SK-N-MC (cell line): ENCODE measurements around the gene CELA3B.
"Not testable (repeated sequence)": the region's sequence is repeated elsewhere in the genome, so short reads cannot be mapped to it uniquely, and the experiment has no call there.

ENCODE experiments used
- EZH2 ChIP-seq: fragments of 200-600 bp; sonication (generic); IDR thresholded peaks from one replicate; pipeline ENCODE4 v1.6.1; 2017; ENCODE audit warnings: antibody characterized with exemption
- FOXP2 ChIP-seq: optimal IDR thresholded peaks from 2 replicates; pipeline ENCODE3; 2011; ENCODE audit warnings: mild to moderate bottlenecking, moderate library complexity; ENCODE audit not compliant: insufficient read depth; ENCODE audit errors: extremely low read length, control extremely low read depth
- POLR2AphosphoS5 ChIP-seq: IDR thresholded peaks from 2 replicates; pipeline ENCODE4 v1.6.1; 2012; ENCODE audit warnings: mild to moderate bottlenecking, low read depth, low read length, borderline replicate concordance

DNA sequence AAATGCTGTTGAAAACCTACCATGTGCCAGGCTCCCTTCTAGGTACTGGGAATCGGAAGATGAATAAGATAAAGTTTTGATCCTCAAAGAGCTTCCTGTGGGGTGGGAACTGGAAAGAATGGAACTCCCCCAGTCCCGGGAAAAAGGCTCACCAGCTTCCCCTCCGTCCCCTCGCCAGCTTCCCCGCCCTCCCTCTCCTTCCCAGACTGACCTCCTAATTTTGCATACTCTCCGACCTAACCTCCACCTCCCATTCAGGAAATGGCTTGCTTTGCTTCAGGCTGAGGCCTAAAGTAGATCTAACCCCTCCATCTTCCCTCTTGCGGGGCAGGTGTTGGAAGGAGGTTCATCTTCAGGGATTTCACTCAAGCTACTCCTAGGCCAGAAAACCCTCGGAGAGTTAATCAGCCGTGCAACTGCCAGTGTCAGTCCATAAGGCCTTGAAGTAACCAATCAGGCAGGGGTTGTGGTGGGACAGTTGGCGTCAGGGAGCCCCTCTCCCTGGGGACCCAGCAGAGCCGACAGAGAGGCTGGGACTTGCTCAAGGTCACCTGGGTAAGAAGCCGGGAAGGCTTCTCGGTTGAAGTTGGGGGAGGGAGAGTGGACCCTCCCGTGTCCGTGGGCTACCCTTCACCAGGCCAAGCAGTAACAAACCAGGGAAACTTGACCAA lies 21.9 kb downstream of the CELA3B start:
- TF ChIP-seq EZH2, POLR2AphosphoS5, FOXP2: not testable (repeated sequence)
